Measurements from ENCODE around the gene YIF1A.

- TF ChIP-seq, protein P1, sequence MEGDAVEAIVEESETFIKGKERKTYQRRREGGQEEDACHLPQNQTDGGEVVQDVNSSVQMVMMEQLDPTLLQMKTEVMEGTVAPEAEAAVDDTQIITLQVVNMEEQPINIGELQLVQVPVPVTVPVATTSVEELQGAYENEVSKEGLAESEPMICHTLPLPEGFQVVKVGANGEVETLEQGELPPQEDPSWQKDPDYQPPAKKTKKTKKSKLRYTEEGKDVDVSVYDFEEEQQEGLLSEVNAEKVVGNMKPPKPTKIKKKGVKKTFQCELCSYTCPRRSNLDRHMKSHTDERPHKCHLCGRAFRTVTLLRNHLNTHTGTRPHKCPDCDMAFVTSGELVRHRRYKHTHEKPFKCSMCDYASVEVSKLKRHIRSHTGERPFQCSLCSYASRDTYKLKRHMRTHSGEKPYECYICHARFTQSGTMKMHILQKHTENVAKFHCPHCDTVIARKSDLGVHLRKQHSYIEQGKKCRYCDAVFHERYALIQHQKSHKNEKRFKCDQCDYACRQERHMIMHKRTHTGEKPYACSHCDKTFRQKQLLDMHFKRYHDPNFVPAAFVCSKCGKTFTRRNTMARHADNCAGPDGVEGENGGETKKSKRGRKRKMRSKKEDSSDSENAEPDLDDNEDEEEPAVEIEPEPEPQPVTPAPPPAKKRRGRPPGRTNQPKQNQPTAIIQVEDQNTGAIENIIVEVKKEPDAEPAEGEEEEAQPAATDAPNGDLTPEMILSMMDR (IDR thresholded peaks at IDR 0.05), result no peak
- no peak for TF ChIP-seq POLR2A (IDR thresholded peaks at IDR 0.05)
Observed at GRCh38 chr11:66287889-66288670, 863 bp downstream of the YIF1A start.
